Fibroblast of villous mesenchyme (primary cell): ENCODE data around the gene KLHL24. TPM values are rescaled to one million over a fixed set of nuclear protein-coding genes. Genes with fewer than 3 reads are reported as not detected.
"Not testable (repeated sequence)": the region's sequence is repeated elsewhere in the genome, so short reads cannot be mapped to it uniquely, and the experiment has no call there.

Source experiments
- DNase-seq: peaks from one replicate; pipeline ENCODE4 v3.0.0-alpha.2; 2010; ENCODE audit warnings: low read depth
- H3K4me3 ChIP-seq: 2 replicates; pipeline ENCODE4 v1.5.1; 2011; ENCODE audit warnings: low read depth, mild to moderate bottlenecking, low read length
- total RNA-seq: library from RNA; depleted of rRNA; stranded (reverse); fragments of >200 nt; gene quantifications from 2 replicates; pipeline ENCODE4 v1.2.3, GENCODE V29; 2012
- TF ChIP-seq, protein P1 (sequence below): IDR thresholded peaks from 2 replicates; pipeline ENCODE4 v1.5.1; 2012; ENCODE audit warnings: low read depth, mild to moderate bottlenecking, low read length; ENCODE audit not compliant: insufficient read depth

The KLHL24 gene
- total RNA-seq, 1 donor: 47.9 TPM

DNA sequence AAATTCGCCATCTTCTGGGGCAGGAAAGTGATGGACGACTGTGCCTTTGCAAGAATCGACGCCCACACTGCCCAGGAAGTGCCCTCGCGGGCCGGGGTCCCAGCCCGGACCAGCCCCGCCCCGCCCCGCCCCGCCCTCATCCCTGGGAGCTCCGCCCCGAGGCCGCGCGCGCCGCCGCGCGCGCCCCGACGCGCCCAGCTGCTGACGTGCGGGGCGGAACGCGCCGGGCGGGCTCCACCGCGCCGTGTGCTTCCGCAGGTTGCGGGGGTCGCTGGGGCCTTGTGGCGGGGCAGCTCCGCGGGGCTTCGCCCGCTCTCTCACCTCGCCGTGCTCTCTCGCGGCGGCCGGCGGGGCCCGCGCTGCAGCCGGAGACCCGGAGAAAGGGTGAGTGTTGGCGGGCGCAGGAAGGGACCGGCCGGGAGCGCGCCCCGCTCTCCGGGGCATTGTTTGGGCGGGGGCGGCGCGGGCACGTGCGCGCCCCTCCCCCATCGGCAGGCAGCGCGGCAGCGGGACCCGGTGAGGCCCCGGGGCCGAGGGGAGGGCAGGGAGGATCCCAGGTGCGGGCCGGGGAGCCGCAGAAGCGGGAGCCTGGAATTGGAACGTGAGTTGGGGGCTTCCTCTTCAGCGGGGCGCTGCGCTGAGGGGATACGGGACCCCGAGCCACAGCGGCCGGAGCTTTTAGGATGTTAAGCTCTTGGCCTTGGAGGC, 62.3 kb downstream of the KLHL24 start, which contains the start of gene YEATS2:
TSS of gene YEATS2 (plus strand) at position 188 of the 708 bp plus-strand sequence. CDS start 17,366 bp downstream, outside the sequence.
- H3K4me3 ChIP-seq: peak within 1 kb of the TSS; percentile 95
- peak; percentile 52 for DNase-seq
- TF ChIP-seq, protein P1, sequence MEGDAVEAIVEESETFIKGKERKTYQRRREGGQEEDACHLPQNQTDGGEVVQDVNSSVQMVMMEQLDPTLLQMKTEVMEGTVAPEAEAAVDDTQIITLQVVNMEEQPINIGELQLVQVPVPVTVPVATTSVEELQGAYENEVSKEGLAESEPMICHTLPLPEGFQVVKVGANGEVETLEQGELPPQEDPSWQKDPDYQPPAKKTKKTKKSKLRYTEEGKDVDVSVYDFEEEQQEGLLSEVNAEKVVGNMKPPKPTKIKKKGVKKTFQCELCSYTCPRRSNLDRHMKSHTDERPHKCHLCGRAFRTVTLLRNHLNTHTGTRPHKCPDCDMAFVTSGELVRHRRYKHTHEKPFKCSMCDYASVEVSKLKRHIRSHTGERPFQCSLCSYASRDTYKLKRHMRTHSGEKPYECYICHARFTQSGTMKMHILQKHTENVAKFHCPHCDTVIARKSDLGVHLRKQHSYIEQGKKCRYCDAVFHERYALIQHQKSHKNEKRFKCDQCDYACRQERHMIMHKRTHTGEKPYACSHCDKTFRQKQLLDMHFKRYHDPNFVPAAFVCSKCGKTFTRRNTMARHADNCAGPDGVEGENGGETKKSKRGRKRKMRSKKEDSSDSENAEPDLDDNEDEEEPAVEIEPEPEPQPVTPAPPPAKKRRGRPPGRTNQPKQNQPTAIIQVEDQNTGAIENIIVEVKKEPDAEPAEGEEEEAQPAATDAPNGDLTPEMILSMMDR: no peak

DNA sequence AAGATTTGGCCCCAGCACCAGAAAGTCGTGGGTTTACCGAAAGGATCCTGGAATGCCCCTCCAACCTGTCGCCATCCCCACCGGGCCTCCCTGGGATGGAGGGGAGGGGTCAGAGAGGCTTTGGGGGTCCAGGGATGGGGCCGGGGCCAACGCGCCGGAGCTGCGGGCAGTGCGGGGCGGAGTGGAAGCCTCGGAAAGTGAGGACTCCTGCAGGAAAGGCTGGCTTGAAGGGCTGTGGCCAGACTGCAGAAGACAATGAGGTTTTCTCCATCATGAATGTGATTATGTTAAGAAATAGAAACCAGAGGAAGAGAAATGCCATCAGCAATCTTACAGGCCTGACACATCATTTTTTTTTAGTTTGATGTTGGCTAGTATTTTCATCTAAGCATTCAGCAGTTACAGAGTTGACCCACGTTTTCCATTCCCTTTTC, 62.9 kb downstream of the KLHL24 start:
- TF ChIP-seq, protein P1: no peak
- H3K4me3 ChIP-seq: peak overlapping the region; percentile 95
- DNase-seq: peak; percentile 48

DNA sequence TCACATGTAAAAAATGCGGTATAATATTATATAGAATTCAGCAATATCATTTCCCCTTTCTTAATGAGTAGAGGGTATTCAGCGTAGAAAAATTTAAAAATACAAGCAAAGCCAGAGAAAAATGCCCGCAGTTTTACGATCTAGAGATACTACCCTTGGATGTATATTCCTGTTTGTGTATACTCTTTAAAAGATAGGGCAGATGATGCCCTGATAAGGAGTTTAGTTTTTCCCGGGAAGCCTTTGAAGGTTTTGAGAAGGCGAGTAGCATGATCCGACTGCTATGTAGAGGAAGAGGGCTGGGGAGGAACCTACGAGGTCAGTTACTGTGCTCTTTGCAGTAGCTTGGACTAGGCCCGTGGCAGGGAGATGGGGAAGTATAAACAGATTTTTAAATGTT, 63.3 kb downstream of the KLHL24 start:
- peak overlapping the region; percentile 95 for H3K4me3 ChIP-seq
- TF ChIP-seq, protein P1: no peak
- DNase-seq: peak; percentile 60

DNA sequence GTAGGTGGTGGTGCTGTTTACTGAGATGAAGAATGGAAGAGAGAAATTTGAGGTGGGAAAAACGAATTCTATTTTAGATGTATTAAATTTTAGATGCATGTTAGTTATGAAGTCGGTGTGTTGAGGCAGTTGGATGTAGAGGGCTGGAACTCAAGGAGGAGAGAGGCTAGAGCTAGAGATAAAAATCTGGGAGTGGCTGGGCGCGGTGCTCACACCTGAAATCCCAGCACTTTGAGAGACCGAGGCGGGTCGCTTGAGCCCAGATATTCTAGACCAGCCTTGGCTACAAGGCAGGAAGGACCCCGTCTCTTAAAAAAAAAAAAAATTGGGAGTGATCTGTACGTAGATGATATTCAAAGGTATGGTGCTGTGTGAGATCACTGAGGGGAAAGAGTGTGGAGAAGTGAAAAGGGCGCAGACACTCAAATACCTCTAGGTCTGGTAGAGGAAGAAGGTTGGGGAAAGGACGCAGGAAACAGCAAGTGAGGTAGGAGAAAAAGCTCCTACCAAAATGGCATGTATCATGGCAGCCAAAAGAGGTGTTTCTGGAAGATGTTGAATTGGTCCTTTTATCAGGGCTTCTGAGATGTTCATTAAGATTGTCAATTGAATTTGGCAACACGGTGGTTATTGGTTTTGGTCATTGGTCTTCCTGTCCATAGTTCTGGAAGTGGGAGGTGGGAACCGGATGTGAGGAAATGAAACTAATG, 64.0 kb downstream of the KLHL24 start:
- TF ChIP-seq, protein P1: no peak
- no peak for DNase-seq

DNA sequence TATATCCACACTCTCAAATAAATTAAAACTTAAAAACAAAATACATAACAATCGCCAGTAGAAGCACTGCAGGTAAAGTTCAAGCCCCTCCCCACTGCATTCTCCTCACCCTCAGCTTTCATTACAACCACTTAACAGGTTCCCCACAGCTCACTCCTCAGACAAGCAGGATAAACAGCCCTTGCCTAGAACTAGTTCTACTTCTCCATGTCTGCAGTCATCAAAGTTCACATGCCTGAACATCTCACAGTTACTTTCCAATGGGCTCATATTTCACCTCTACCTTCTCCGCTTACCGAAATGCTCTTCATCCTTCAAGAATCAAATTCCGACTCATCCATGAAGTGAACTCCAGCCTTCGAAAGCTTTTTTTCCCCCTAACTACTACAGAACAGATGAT, 66.3 kb downstream of the KLHL24 start:
- TF ChIP-seq, protein P1: no peak
- no peak for DNase-seq
- no peak overlapping the region for H3K4me3 ChIP-seq

More for the DNA sequence above, 64.0 kb downstream of the KLHL24 start:
- H3K4me3 ChIP-seq: peak overlapping the region; percentile 95

DNA sequence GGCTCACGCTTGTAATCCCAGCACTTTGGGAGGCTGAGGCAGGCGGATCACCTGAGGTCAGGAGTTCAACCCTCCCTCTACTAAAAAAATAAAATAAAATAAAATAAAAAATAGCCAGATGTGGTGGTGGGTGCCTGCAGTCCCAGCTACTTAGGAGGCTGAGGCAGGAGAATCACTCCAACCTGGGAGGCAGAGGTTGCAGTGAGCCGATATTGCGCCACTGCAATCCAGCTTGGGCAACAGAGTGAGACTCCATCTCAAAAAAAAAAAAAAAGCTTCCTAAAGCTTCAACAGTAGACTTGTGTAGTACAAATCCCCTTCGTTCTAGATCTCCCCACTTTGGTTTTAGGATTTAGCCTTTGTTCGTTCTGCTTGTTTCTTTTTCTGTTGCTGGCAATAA, 68.5 kb downstream of the KLHL24 start:
- H3K4me3 ChIP-seq, DNase-seq: not testable (repeated sequence)

DNA sequence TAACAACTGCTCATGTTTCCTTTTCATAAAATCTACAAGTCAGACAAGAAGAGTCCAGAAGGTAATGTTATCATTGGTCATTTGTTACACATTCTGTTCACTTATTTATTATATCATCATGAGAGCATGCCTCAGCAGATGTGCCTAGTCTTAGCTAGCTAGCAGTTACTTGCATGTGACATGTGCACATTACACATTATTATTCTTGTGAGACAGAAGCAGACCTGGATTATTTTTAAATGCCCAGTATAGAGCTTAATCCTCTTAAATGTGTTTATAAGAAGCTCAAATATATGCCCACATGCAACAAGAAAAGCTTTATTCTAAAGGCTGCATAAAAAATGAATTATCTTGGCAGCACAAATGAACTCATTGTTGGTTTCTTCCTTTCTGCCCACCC, 74.8 kb downstream of the KLHL24 start:
- TF ChIP-seq, protein P1: no peak
- no peak overlapping the region for H3K4me3 ChIP-seq
- DNase-seq: no peak
